ENCODE data around the gene ODF2.

Gene ODF2

GRCh38 chr9:128448746-128449145, 7.1 kb upstream of the ODF2 start:
- TF ChIP-seq CTCF (IDR thresholded peaks at IDR 0.05; ENCODE audit: insufficient read depth, low read length, missing control alignments): no peak
- DNase-seq (ENCODE audit: low read depth, low spot score): no peak
- H3K4me3 ChIP-seq (ENCODE audit: low read depth, low read length): no peak overlapping the region
- ChIA-PET CTCF (interaction anchor here (1.1 to 6.5 kb wide), 2 partner anchors 10 to 29 kb away, joined by 4 to 66 read pairs; no protein-coding TSS in a partner anchor), POLR2A (no interaction called here)

DNA sequence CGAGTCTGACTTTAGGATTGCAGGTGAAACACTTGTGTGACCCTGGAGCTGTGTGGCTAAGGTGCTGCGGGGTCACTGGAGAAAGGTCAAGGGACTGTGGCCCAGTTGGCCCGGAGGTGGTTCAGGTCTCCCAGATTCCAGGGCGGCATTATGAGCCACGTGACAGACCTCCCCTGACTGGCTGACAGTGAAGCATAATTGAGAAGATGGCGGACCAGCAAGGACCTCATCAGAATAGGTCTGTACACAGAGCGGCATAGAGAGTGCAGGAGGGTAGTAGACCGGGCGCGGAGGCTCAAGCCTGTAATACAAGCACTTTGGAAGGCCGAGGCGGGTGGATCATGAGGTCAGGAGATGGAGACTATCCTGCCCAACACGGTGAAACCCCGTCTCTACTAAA, 815 bp upstream of the ODF2 start:
- TF ChIP-seq CTCF (IDR thresholded peaks at IDR 0.05; ENCODE audit: insufficient read depth, low read length, missing control alignments): no peak
- DNase-seq (ENCODE audit: low read depth, low spot score): no peak
- no peak overlapping the region for H3K4me3 ChIP-seq (ENCODE audit: low read depth, low read length)
- ChIA-PET POLR2A (no interaction called here), CTCF (interaction anchor here (2.6 kb wide), 1 partner anchor 17 kb away, joined by 20 read pairs; no protein-coding TSS in a partner anchor)

- CTCF ChIA-PET: interaction anchor here (3.9 kb wide), 1 partner anchor 18 kb away, joined by 20 read pairs; no protein-coding TSS in a partner anchor
- POLR2A ChIA-PET: interaction anchor here (0.9 kb wide), 1 partner anchor 59 kb away, joined by 4 read pairs; no protein-coding TSS in a partner anchor
- peak overlapping the region; percentile 80 for H3K4me3 ChIP-seq (ENCODE audit: low read depth, low read length)
- TF ChIP-seq CTCF (IDR thresholded peaks at IDR 0.05; ENCODE audit: insufficient read depth, low read length, missing control alignments): no peak
- DNase-seq (ENCODE audit: low read depth, low spot score): no peak
These were observed 831 bp downstream of the ODF2 start for GRCh38 chr9:128456613-128457061.

DNA sequence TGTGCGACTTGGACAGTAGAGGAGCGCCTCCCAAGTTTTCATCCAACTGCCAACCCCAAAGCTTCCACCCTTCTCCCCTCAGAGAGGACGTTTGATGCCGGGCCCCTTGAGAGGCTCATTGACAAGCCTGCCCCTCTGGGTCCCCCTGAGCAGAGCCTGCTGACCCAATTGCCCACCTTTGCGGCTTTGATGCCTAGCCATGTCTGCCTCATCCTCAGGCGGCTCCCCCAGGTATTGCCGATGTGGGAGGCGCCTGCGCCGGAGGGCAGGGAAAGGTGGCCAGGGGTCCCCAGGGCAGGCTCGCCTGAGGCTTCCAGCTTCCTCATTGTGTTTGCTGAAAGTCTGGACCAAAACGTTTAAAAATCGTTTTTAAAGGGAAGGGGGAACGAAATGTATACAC, 1.4 kb downstream of the ODF2 start:
- ChIA-PET CTCF (interaction anchor here (1.0 to 3.9 kb wide), 3 partner anchors 10 to 95 kb away, joined by 3 to 20 read pairs (median 3); no protein-coding TSS in a partner anchor), POLR2A (interaction anchor here (0.7 to 0.9 kb wide), 2 partner anchors 58 to 60 kb away, joined by 3 to 4 read pairs; no protein-coding TSS in a partner anchor)
- DNase-seq (ENCODE audit: low read depth, low spot score): no peak
- peak overlapping the region; percentile 80 for H3K4me3 ChIP-seq (ENCODE audit: low read depth, low read length)
- TF ChIP-seq CTCF (IDR thresholded peaks at IDR 0.05; ENCODE audit: insufficient read depth, low read length, missing control alignments): no peak

- ChIA-PET POLR2A (no interaction called here), CTCF (interaction anchor here (0.6 to 3.9 kb wide), 2 partner anchors 12 to 21 kb away, joined by 3 to 20 read pairs; no protein-coding TSS in a partner anchor)
- no peak for DNase-seq (ENCODE audit: low read depth, low spot score)
- H3K4me3 ChIP-seq (ENCODE audit: low read depth, low read length): no peak overlapping the region
- no peak for TF ChIP-seq CTCF (IDR thresholded peaks at IDR 0.05; ENCODE audit: insufficient read depth, low read length, missing control alignments)
These were observed 3.2 kb downstream of the ODF2 start for GRCh38 chr9:128459011-128459410.

DNA sequence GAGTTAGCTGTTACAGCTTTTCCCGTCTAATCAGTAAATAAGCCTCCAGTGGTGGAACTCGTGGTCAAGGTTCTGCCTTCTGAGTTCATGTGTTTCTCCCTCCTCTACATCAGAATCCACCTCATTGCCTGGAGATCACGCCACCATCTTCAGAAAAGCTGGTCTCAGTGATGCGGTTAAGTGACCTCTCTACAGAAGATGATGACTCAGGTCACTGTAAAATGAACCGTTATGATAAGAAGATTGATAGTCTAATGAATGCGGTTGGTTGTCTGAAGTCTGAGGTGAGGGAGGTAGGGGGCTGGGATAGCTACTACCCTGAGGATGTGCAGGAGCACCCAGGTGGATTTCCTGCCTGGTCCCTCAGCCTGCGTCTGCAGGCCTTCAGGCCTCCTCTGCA, 13.3 kb downstream of the ODF2 start:
- DNase-seq (ENCODE audit: low read depth, low spot score): no peak
- no peak overlapping the region for H3K4me3 ChIP-seq (ENCODE audit: low read depth, low read length)
- ChIA-PET POLR2A (no interaction called here), CTCF (interaction anchor here (1.2 to 1.8 kb wide), 3 partner anchors 9 to 33 kb away, joined by 3 to 5 read pairs (median 5); no protein-coding TSS in a partner anchor)
- no peak for TF ChIP-seq CTCF (IDR thresholded peaks at IDR 0.05; ENCODE audit: insufficient read depth, low read length, missing control alignments)

Measured in AG04449 (cell line).